Stimulated activated effector memory CD8-positive, alpha-beta T cell treated with anti-CD3 and anti-CD28 coated beads, Interleukin-12 subunit alpha, Interleukin-12 subunit beta, amount 100 ng/mL, for 72 hours (primary cell): ENCODE results near the gene NEGR1.

Source experiments
- ATAC-seq: fragments of 150-1000 bp; cut with Tn5 transposase; 2 replicates; pipeline ENCODE4 v1.10.0; 2021
- DNase-seq, 2 donors: peaks; one replicate each; pipeline ENCODE4 v3.0.0; 2021 to 2022; ENCODE audit warnings: low spot score in 2 of 2
- H3K27ac Mint-ChIP-seq: one replicate; pipeline ENCODE4 v1.8.0; 2022; ENCODE audit warnings: mild to moderate bottlenecking, mixed read lengths
- H3K36me3 Mint-ChIP-seq: one replicate; pipeline ENCODE4 v1.8.0; 2022; ENCODE audit warnings: mild to moderate bottlenecking, mixed read lengths
- H3K4me1 Mint-ChIP-seq: one replicate; pipeline ENCODE4 v1.8.0; 2022; ENCODE audit warnings: mixed read lengths
- H3K4me3 Mint-ChIP-seq: one replicate; pipeline ENCODE4 v1.8.0; 2022; ENCODE audit warnings: mild to moderate bottlenecking, mixed read lengths
- H3K9me3 Mint-ChIP-seq: one replicate; pipeline ENCODE4 v1.8.0; 2022; ENCODE audit warnings: mixed read lengths

The NEGR1 gene

GRCh38 chr1:71603044-71603776 lies 679.1 kb downstream of the NEGR1 start:
- H3K9me3 Mint-ChIP-seq = peaks cover 13% of the 10 kb centered on the region
- DNase-seq = no peak
- H3K4me1 Mint-ChIP-seq = no peaks in the 10 kb centered on the region
- ATAC-seq = no peak
- H3K4me3 Mint-ChIP-seq = no peak overlapping the region
- H3K27ac Mint-ChIP-seq = no peak overlapping the region
- no peaks in the 10 kb centered on the region for H3K36me3 Mint-ChIP-seq

- no peak for ATAC-seq
- Mint-ChIP-seq H3K9me3 (peaks cover 14% of the 10 kb centered on the region), H3K27ac (no peak overlapping the region), H3K36me3 (no peaks in the 10 kb centered on the region), H3K4me1 (no peaks in the 10 kb centered on the region), H3K4me3 (no peak overlapping the region)
- DNase-seq = no peak
Measured at GRCh38 chr1:71600023-71600422, 682.3 kb downstream of the NEGR1 start.

DNA sequence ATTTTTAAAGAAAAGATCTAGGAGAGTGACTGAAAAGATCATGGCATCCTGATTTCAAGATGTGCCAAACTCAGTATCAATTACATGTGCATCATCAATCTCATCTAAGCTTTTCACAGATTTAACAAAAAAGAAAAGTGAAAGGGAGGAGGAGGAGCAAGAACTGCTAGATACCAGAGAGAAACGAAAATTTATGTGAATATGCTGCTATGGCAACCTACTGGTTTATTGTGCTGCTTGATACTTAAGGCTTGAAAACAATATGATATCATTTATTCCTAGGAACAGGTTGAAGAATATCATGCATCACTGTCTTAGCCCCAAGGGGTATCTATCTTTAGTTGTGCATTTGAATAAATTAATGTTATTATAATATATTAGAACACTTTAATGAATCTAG lies 683.0 kb downstream of the NEGR1 start:
- Mint-ChIP-seq H3K4me1 (no peaks in the 10 kb centered on the region), H3K4me3 (no peak overlapping the region), H3K36me3 (no peaks in the 10 kb centered on the region), H3K9me3 (peaks cover 14% of the 10 kb centered on the region), H3K27ac (no peak overlapping the region)
- DNase-seq (no peak), ATAC-seq (no peak)

- no peak for ATAC-seq
- H3K4me3 Mint-ChIP-seq = no peak overlapping the region
- no peaks in the 10 kb centered on the region for H3K4me1 Mint-ChIP-seq
- H3K9me3 Mint-ChIP-seq = peaks cover 24% of the 10 kb centered on the region
- no peak for DNase-seq
- no peak overlapping the region for H3K27ac Mint-ChIP-seq
- no peaks in the 10 kb centered on the region for H3K36me3 Mint-ChIP-seq
Measured at GRCh38 chr1:71593523-71593922, 688.8 kb downstream of the NEGR1 start.

- Mint-ChIP-seq H3K4me3 (no peak overlapping the region), H3K9me3 (peaks cover 24% of the 10 kb centered on the region)
Measured at GRCh38 chr1:71592646-71593274, 689.6 kb downstream of the NEGR1 start.

GRCh38 chr1:71589005-71589404 lies 693.3 kb downstream of the NEGR1 start:
- no peaks in the 10 kb centered on the region for H3K36me3 Mint-ChIP-seq
- H3K9me3 Mint-ChIP-seq = peaks cover 21% of the 10 kb centered on the region
- no peak for DNase-seq
- ATAC-seq = no peak
- no peak overlapping the region for H3K27ac Mint-ChIP-seq
- H3K4me1 Mint-ChIP-seq = no peaks in the 10 kb centered on the region
- no peak overlapping the region for H3K4me3 Mint-ChIP-seq

More at GRCh38 chr1:71592646-71593274, 689.6 kb downstream of the NEGR1 start:
- Mint-ChIP-seq H3K36me3 (no peaks in the 10 kb centered on the region), H3K27ac (no peak overlapping the region), H3K4me1 (no peaks in the 10 kb centered on the region)
- ATAC-seq = no peak
- no peak for DNase-seq

DNA sequence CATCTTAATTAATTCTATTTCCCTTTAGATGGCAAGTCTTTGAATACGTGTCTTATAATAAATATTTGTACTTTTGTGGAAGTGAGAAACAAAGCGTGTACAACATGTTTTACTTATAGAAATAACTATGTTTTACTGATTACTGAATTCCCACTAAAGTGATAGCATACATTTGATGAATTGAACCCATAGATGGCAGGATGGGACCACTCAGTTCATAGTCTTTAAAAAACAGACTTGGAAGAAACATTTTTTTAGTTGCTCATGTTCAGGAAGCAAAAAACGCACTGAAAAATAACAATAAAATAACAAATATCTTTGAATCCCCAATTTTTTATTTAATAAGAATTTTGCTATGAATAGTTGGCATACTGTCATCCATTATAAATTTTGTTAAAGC lies 694.4 kb downstream of the NEGR1 start:
- H3K9me3 Mint-ChIP-seq = peaks cover 18% of the 10 kb centered on the region
- ATAC-seq (no peak), DNase-seq (no peak)
- no peak overlapping the region for H3K27ac Mint-ChIP-seq
- H3K36me3 Mint-ChIP-seq = no peaks in the 10 kb centered on the region
- no peak overlapping the region for H3K4me3 Mint-ChIP-seq
- H3K4me1 Mint-ChIP-seq = no peaks in the 10 kb centered on the region

DNA sequence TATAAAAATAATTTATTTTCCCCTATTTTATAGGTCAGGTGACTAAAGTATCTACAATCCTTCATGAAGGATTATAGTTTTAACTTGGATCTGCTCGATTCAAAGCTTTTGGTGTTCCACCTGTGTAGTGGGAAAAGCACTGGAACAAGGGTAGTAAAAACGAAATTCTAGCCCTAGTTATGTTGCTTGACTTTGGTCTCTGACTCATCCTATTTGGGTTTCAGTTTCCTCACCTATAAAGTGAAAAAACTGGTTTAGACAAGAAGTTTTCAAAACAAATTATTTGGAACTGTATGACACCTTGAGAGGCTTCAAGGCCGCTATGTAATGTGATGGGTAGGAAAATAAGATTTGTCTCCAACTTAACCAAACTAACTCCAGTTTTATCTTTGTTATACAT lies 696.3 kb downstream of the NEGR1 start:
- Mint-ChIP-seq H3K36me3 (no peaks in the 10 kb centered on the region), H3K4me1 (no peaks in the 10 kb centered on the region), H3K4me3 (no peak overlapping the region), H3K27ac (no peak overlapping the region), H3K9me3 (peaks cover 20% of the 10 kb centered on the region)
- DNase-seq (no peak), ATAC-seq (no peak)

GRCh38 chr1:71583756-71584155 lies 698.6 kb downstream of the NEGR1 start:
- ATAC-seq (no peak), DNase-seq (no peak)
- Mint-ChIP-seq H3K4me1 (no peaks in the 10 kb centered on the region), H3K36me3 (no peaks in the 10 kb centered on the region), H3K27ac (no peak overlapping the region), H3K9me3 (peaks cover 3% of the 10 kb centered on the region), H3K4me3 (no peak overlapping the region)

- Mint-ChIP-seq H3K4me1 (no peaks in the 10 kb centered on the region), H3K4me3 (no peak overlapping the region), H3K9me3 (peaks cover 3% of the 10 kb centered on the region), H3K36me3 (no peaks in the 10 kb centered on the region), H3K27ac (no peak overlapping the region)
- ATAC-seq (no peak), DNase-seq (no peak)
Measured at GRCh38 chr1:71582673-71583072, 699.7 kb downstream of the NEGR1 start.

- ATAC-seq = no peak
- Mint-ChIP-seq H3K27ac (no peak overlapping the region), H3K4me3 (no peak overlapping the region), H3K9me3 (peaks cover 6% of the 10 kb centered on the region), H3K36me3 (no peaks in the 10 kb centered on the region), H3K4me1 (no peaks in the 10 kb centered on the region)
- no peak for DNase-seq
Measured at GRCh38 chr1:71577451-71578131, 704.7 kb downstream of the NEGR1 start.

- no peak for DNase-seq
- no peaks in the 10 kb centered on the region for H3K4me1 Mint-ChIP-seq
- H3K4me3 Mint-ChIP-seq = no peak overlapping the region
- no peak for ATAC-seq
- peaks cover 9% of the 10 kb centered on the region for H3K9me3 Mint-ChIP-seq
- no peak overlapping the region for H3K27ac Mint-ChIP-seq
- H3K36me3 Mint-ChIP-seq = no peaks in the 10 kb centered on the region
Measured at GRCh38 chr1:71572038-71572437, 710.3 kb downstream of the NEGR1 start.

GRCh38 chr1:71566413-71566812 lies 715.9 kb downstream of the NEGR1 start:
- Mint-ChIP-seq H3K27ac (no peak overlapping the region), H3K9me3 (peaks cover 17% of the 10 kb centered on the region), H3K4me3 (no peak overlapping the region), H3K36me3 (no peaks in the 10 kb centered on the region), H3K4me1 (no peaks in the 10 kb centered on the region)
- DNase-seq (no peak), ATAC-seq (no peak)

DNA sequence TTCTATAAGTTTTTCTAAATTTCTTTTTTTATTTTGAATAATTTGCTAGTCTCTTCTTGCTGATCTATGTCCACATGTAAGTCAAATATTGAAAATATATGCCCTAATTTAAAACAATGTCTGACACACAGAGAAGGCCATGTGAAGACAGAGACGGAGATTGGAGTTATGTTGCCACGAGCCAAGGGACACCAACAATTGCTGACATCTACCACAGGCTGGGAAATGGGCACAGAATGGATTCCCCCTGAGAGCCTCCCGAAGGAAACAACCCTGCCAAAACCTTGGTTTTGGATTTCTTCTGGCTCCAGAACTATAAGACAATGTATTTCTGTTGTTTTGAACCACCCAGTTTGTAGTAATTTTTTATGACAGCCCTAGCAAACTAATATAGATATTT lies 716.5 kb downstream of the NEGR1 start:
- DNase-seq (no peak), ATAC-seq (no peak)
- Mint-ChIP-seq H3K27ac (no peak overlapping the region), H3K4me3 (no peak overlapping the region), H3K9me3 (peaks cover 17% of the 10 kb centered on the region), H3K4me1 (no peaks in the 10 kb centered on the region), H3K36me3 (no peaks in the 10 kb centered on the region)

DNA sequence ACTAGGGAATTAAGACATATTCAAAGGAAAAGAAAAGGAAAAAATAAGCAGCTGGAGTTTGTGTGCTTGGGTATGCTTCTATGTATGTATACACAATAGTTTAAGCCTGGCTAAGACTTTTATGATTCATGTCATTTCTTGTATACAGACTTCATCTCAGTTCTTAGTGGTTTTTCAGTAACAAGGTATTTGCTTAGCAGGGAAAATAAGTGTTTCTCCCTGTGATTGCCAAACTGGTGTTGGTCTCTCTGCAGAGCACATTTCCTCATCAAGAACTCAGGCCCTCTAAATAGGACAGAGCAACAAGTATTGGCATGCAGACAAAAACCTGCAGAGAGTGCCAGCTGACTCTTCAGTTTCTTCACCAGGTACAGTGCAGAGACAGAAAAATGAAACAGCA lies 717.1 kb downstream of the NEGR1 start:
- Mint-ChIP-seq H3K4me3 (no peak overlapping the region), H3K9me3 (peaks cover 17% of the 10 kb centered on the region), H3K4me1 (no peaks in the 10 kb centered on the region), H3K36me3 (no peaks in the 10 kb centered on the region), H3K27ac (no peak overlapping the region)
- ATAC-seq = no peak
- DNase-seq = no peak

GRCh38 chr1:71562298-71562697 lies 720.0 kb downstream of the NEGR1 start:
- no peak for DNase-seq
- Mint-ChIP-seq H3K36me3 (no peaks in the 10 kb centered on the region), H3K9me3 (peaks cover 18% of the 10 kb centered on the region), H3K4me3 (no peak overlapping the region), H3K27ac (no peak overlapping the region), H3K4me1 (no peaks in the 10 kb centered on the region)
- ATAC-seq = no peak
